DOHH2 (cell line): ENCODE data around the gene SFT2D1.

Experiments used
- CTCF ChIP-seq: fragments of 200-600 bp; sonication (generic); IDR thresholded peaks from one replicate; pipeline ENCODE4 v1.5.1; 2014; ENCODE audit warnings: antibody characterized with exemption, mild to moderate bottlenecking, low read depth, low read length; ENCODE audit not compliant: poor library complexity, severe bottlenecking
- EZH2phosphoT487 ChIP-seq: fragments of 200-600 bp; sonication (generic); IDR thresholded peaks from 2 replicates; pipeline ENCODE4 v1.6.1; 2017; ENCODE audit warnings: borderline replicate concordance, mild to moderate bottlenecking, antibody characterized with exemption, low read length, moderate library complexity, mixed read lengths

- no peak for TF ChIP-seq EZH2phosphoT487
- TF ChIP-seq CTCF = no peak
Observed at GRCh38 chr6:166330612-166331011, 11.7 kb downstream of the SFT2D1 start.
